H1 (cell line): ENCODE results near the gene DFFA. TPM values are rescaled to one million over a fixed set of nuclear protein-coding genes. Genes with fewer than 3 reads are reported as not detected.

Source experiments
- CTCF ChIA-PET: fragments of 300-600 bp; sonication (Branson Sonifier 250); formaldehyde crosslinking; loops from one replicate; lab custom pipeline; 2021; ENCODE audit not compliant: partially characterized antibody; lab: Charles Lee
- POLR2A ChIA-PET: fragments of 300-600 bp; sonication (Branson Sonifier 250); formaldehyde crosslinking; loops from one replicate; lab custom pipeline; 2021; ENCODE audit warnings: inconsistent platforms; ENCODE audit not compliant: partially characterized antibody; lab: Charles Lee
- DNase-seq, 2 experiments: peaks; one replicate each; pipeline versions ENCODE4 v3.0.0 to v3.0.0-alpha.2; 2010 to 2022; ENCODE audit warnings: low spot score in 2 of 2, low read depth in 1 of 2, mixed read lengths in 1 of 2
- FAIRE-seq: peaks from 2 replicates; lab custom pipeline; 2011; peaks lifted over from hg19 to GRCh38; lab: Jason Lieb, UNC
- H2AFZ ChIP-seq: 2 replicates; pipeline ENCODE4 v1.8.1; 2012; ENCODE audit warnings: low read length, inconsistent platforms
- H2AK5ac ChIP-seq: 2 replicates; pipeline ENCODE4 v1.6.1; 2013; ENCODE audit warnings: low read depth, low read length
- H2BK120ac ChIP-seq: replicated peaks from 2 replicates; pipeline ENCODE3; 2013; ENCODE audit warnings: low read depth, low read length, inconsistent platforms
- H2BK12ac ChIP-seq: 2 replicates; pipeline ENCODE4 v1.6.1; 2013; ENCODE audit warnings: low read depth, low read length
- H2BK15ac ChIP-seq: 2 replicates; pipeline ENCODE4 v1.6.1; 2013; ENCODE audit warnings: low read length
- H2BK20ac ChIP-seq: 2 replicates; pipeline ENCODE4 v1.6.1; 2013; ENCODE audit warnings: low read length
- H2BK5ac ChIP-seq: 2 replicates; pipeline ENCODE4 v1.6.1; 2013; ENCODE audit warnings: low read depth, low read length
- H3K14ac ChIP-seq: 2 replicates; pipeline ENCODE4 v1.6.1; 2013; ENCODE audit warnings: inconsistent platforms; ENCODE audit not compliant: insufficient read length
- H3K18ac ChIP-seq: 2 replicates; pipeline ENCODE4 v1.6.1; 2013; ENCODE audit warnings: low read length; ENCODE audit errors: extremely low read depth
- H3K23ac ChIP-seq: 2 replicates; pipeline ENCODE4 v1.6.1; 2013; ENCODE audit warnings: inconsistent platforms; ENCODE audit not compliant: insufficient read length
- H3K23me2 ChIP-seq: 2 replicates; pipeline ENCODE4 v1.6.1; 2013; ENCODE audit warnings: low read depth, low read length
- H3K27ac ChIP-seq: 2 replicates; pipeline ENCODE4 v1.6.1; 2011; ENCODE audit warnings: low read depth, low read length, inconsistent platforms
- H3K27me3 ChIP-seq, 4 experiments: replicated peaks in 1 of 4; 1 replicate in 1 of 4; 2 replicates in 3 of 4; pipeline versions ENCODE4 v1.6.1 to v1.8.1; 2011 to 2013; ENCODE audit warnings: low read length in 3 of 4, mild to moderate bottlenecking in 3 of 4, inconsistent platforms in 2 of 4, mixed read lengths in 2 of 4, moderate library complexity in 1 of 4; ENCODE audit not compliant: control insufficient read depth in 3 of 4, insufficient read depth in 3 of 4; ENCODE audit errors: extremely low read depth in 1 of 4
- H3K36me3 ChIP-seq, 4 experiments: 2 replicates each; pipeline versions ENCODE4 v1.6.1 to v1.8.1; 2011 to 2013; ENCODE audit warnings: mild to moderate bottlenecking in 4 of 4, low read length in 3 of 4, moderate library complexity in 2 of 4, control low read depth in 1 of 4, inconsistent platforms in 1 of 4; ENCODE audit not compliant: insufficient read depth in 4 of 4, control insufficient read depth in 2 of 4
- H3K4ac ChIP-seq: replicated peaks from 2 replicates; pipeline ENCODE3; 2013; ENCODE audit warnings: low read length, low read depth, mixed read lengths, inconsistent platforms; ENCODE audit not compliant: insufficient read length
- H3K4me1 ChIP-seq, 4 experiments: replicated peaks in 1 of 4; 1 replicate in 1 of 4; 2 replicates in 3 of 4; pipeline versions ENCODE4 v1.6.1 to v1.8.1; 2011 to 2013; ENCODE audit warnings: low read length in 3 of 4, inconsistent platforms in 2 of 4, mixed read lengths in 1 of 4; ENCODE audit not compliant: insufficient read depth in 4 of 4, control insufficient read depth in 3 of 4
- H3K4me2 ChIP-seq, 2 experiments: 2 replicates each; pipeline versions ENCODE4 v1.6.1 to v1.8.1; 2011 to 2013; ENCODE audit warnings: low read depth in 2 of 2, low read length in 2 of 2, control low read depth in 1 of 2, inconsistent platforms in 1 of 2, mild to moderate bottlenecking in 1 of 2; ENCODE audit not compliant: insufficient read depth in 1 of 2
- H3K4me3 ChIP-seq, 4 experiments: fragments of 200-600, 300-600 bp in 1 of 4; sonication (generic), shearing (Covaris generic), sonication (Bioruptor Twin) in 1 of 4; 2 replicates each; pipeline versions ENCODE4 v1.5.1 to v1.8.1; 2011 to 2016; ENCODE audit warnings: low read length in 4 of 4, low read depth in 3 of 4, control low read depth in 2 of 4, inconsistent platforms in 2 of 4, mild to moderate bottlenecking in 2 of 4, mixed read lengths in 1 of 4, moderate library complexity in 1 of 4; ENCODE audit not compliant: insufficient read depth in 2 of 4; ENCODE audit errors: extremely low read depth in 1 of 4
- H3K56ac ChIP-seq: replicated peaks from 2 replicates; pipeline ENCODE3; 2013; ENCODE audit warnings: low read depth, mild to moderate bottlenecking, mixed read lengths, low read length, inconsistent platforms; ENCODE audit not compliant: insufficient read length
- H3K79me1 ChIP-seq: 2 replicates; pipeline ENCODE4 v1.6.1; 2013; ENCODE audit warnings: low read depth, low read length, control low read depth
- H3K79me2 ChIP-seq, 2 experiments: 2 replicates each; pipeline versions ENCODE4 v1.6.1 to v1.8.1; 2012 to 2013; ENCODE audit warnings: low read length in 2 of 2, mild to moderate bottlenecking in 2 of 2, inconsistent platforms in 1 of 2; ENCODE audit not compliant: insufficient read depth in 2 of 2, control insufficient read depth in 1 of 2
- H3K9ac ChIP-seq, 4 experiments: replicated peaks in 1 of 4; 1 replicate in 1 of 4; 2 replicates in 3 of 4; pipeline versions ENCODE4 v1.6.1 to v1.8.1; 2011 to 2013; ENCODE audit warnings: low read depth in 3 of 4, low read length in 3 of 4, control low read depth in 2 of 4, mild to moderate bottlenecking in 2 of 4, moderate library complexity in 2 of 4, inconsistent platforms in 1 of 4; ENCODE audit errors: extremely low read depth in 1 of 4
- H3K9me3 ChIP-seq, 2 experiments: 2 replicates each; pipeline versions ENCODE4 v1.6.1 to v1.8.1; 2012 to 2013; ENCODE audit warnings: mild to moderate bottlenecking in 2 of 2, moderate library complexity in 2 of 2, control low read depth in 1 of 2, inconsistent platforms in 1 of 2, low read depth in 1 of 2, low read length in 1 of 2, mixed read lengths in 1 of 2; ENCODE audit not compliant: insufficient read depth in 2 of 2
- H4K20me1 ChIP-seq, 2 experiments: replicated peaks in 1 of 2; 2 replicates each; pipeline versions ENCODE3 to v1.8.1; 2011 to 2013; ENCODE audit warnings: inconsistent platforms in 2 of 2, low read length in 2 of 2, mild to moderate bottlenecking in 1 of 2; ENCODE audit not compliant: insufficient read depth in 2 of 2, control insufficient read depth in 1 of 2
- H4K5ac ChIP-seq: 2 replicates; pipeline ENCODE4 v1.6.1; 2013; ENCODE audit warnings: low read length, low read depth, mixed read lengths, inconsistent platforms; ENCODE audit not compliant: insufficient read length
- H4K8ac ChIP-seq: 2 replicates; pipeline ENCODE4 v1.8.0; 2013; ENCODE audit warnings: mild to moderate bottlenecking, moderate library complexity, low read length, inconsistent platforms; ENCODE audit not compliant: insufficient read depth; ENCODE audit errors: extremely low read depth
- H4K91ac ChIP-seq: replicated peaks from 2 replicates; pipeline ENCODE3; 2013; ENCODE audit warnings: low read length, mixed read lengths, inconsistent platforms; ENCODE audit not compliant: insufficient read length
- PHF8 ChIP-seq: fragments of 200-600 bp; sonication (generic); conservative IDR thresholded peaks from 2 replicates; pipeline ENCODE4 v1.7.1; 2012; ENCODE audit warnings: low read depth, mild to moderate bottlenecking, inconsistent platforms, low read length, moderate library complexity
- SAP30 ChIP-seq: fragments of 300-600 bp; sonication (generic); IDR thresholded peaks from 2 replicates; pipeline ENCODE4 v1.7.1; 2012; ENCODE audit warnings: low read length, moderate library complexity, mild to moderate bottlenecking, inconsistent platforms; ENCODE audit not compliant: insufficient read depth, insufficient replicate concordance
- WGBS, 2 experiments: shearing (Covaris generic) in 1 of 2; methylation state at CpG; one replicate each; pipeline versions ENCODE4 v1.1.6 to v1.1.7; 2013 to 2015; ENCODE audit warnings: low lambda C conversion rate in 2 of 2, mixed read lengths in 2 of 2, inconsistent platforms in 1 of 2, low coverage in 1 of 2, missing lambda C conversion rate in 1 of 2; ENCODE audit not compliant: insufficient replicate concordance in 2 of 2, insufficient coverage in 1 of 2, insufficient read length in 1 of 2; ENCODE audit errors: extremely low coverage in 1 of 2, missing lambda C conversion rate in 1 of 2; 5-methylcytosine and 5-hydroxymethylcytosine counted together
- polyA plus RNA-seq, 7 experiments: library from polyadenylated mRNA; depleted of rRNA in 3 of 7; stranded (reverse) in 5 of 7; unstranded in 2 of 7; fragments of >200 nt in 5 of 7; fragments of 200-250 nt in 2 of 7; gene quantifications; 1 replicate in 5 of 7; 2 replicates in 1 of 7; 4 replicates in 1 of 7; pipeline versions ENCODE4 v1.2.1 to v1.2.3, GENCODE V29; 2011 to 2013; ENCODE audit warnings: missing spikeins in 2 of 7, mixed read lengths in 2 of 7
- total RNA-seq: library from RNA; stranded (reverse); fragmentation: NEBNext Ultra II Directional; extraction: Animal tissue kit (Norgen Biotek cat#: 25700); gene quantifications from 2 replicates; pipeline ENCODE4 v1.2.1, GENCODE V29; 2021

DFFA gene
- total and polyA plus RNA-seq, 2 of the 8 experiments (the other 6 are each of a cell fraction or from before 2014, with no cell fraction given): 34.3 to 79.9 TPM

DNA sequence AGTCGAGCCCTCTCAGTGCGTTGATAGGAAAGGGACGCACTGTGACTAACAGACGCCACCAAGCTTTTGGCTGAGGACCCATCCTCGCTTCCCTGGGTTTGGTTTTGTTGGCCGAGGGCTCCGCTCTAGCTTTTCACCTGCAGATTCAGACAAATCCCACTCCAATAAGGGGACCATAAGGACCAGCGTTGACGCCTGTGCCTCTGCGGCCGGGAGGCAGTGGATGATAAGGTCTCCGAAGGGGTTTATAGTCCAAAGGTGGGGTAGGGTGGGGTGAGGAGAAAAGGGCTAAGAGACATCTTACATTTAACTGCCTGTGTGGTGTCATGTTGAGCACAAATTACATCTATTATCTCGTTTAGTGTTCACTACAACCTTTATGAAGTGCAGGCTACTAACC is 3.2 kb upstream of the DFFA start:
- TF ChIP-seq SAP30: no peak
- no peak for TF ChIP-seq PHF8
- DNase-seq (no peak), FAIRE-seq (no peak)
- Histone ChIP-seq H3K14ac (no peak overlapping the region), H2AFZ (no peak overlapping the region), H2BK12ac (no peak overlapping the region), H2BK15ac (no peak overlapping the region), H3K4me3 (peak overlapping the region; percentile 88 to 98 (median 92)), H4K91ac (peak overlapping the region; percentile 52), H2BK5ac (peak overlapping the region; percentile 73; the same call in 1 of the 2 replicates), H3K79me2 (peaks cover 4 to 49% of the 10 kb centered on the region in 2 experiments; a peak in 3 of 4 replicates), H3K27me3 (no peaks in the 10 kb centered on the region), H3K4ac (no peak overlapping the region), H3K23ac (no peak overlapping the region), H2BK20ac (no peak overlapping the region), H4K8ac (peak overlapping the region; percentile 98; the same call in 1 of the 2 replicates), H3K18ac (peak overlapping the region; percentile 65; the same call in 1 of the 2 replicates), H3K4me2 (peak overlapping the region; percentile 85 to 92), H3K4me1 (no peaks in the 10 kb centered on the region; a peak in 3 of 7 replicates), H3K23me2 (peaks cover 9% of the 10 kb centered on the region), H4K20me1 (peaks cover 2 to 4% of the 10 kb centered on the region in 2 experiments), H3K56ac (no peak overlapping the region), H2BK120ac (no peak overlapping the region), H3K79me1 (peaks cover 9% of the 10 kb centered on the region; the same call in 1 of the 2 replicates), H4K5ac (no peak overlapping the region), H3K27ac (peak overlapping the region; percentile 44; the same call in 1 of the 2 replicates), H3K9ac (peak overlapping the region; percentile 53 to 91 (median 86)), H2AK5ac (no peak overlapping the region), H3K36me3 (no peaks in the 10 kb centered on the region), H3K9me3 (no peaks in the 10 kb centered on the region)
- CTCF ChIA-PET: interaction anchor here (0.6 to 1.0 kb wide), 5 partner anchors 12 to 46 kb away, joined by 3 to 4 read pairs (median 3); no protein-coding TSS in a partner anchor
- 10% methylated on average over 13 of the region's 13 CpGs; no CpG with 5 or more reads in 1 of the 2 experiments for WGBS, 2 experiments
- POLR2A ChIA-PET: interaction anchor here (0.8 to 2.0 kb wide), 10 partner anchors 9 to 159 kb away, joined by 3 to 8 read pairs (median 4); partner anchors contain the start of genes CENPS and CORT
